GM12878 (cell line): Measurements from ENCODE around the gene TUBB1. TPM values are rescaled to one million over a fixed set of nuclear protein-coding genes. Genes with fewer than 3 reads are reported as not detected.

Source experiments
- BCLAF1 ChIP-seq: fragments of 450-650 bp; IDR thresholded peaks from 2 replicates; pipeline ENCODE4 v1.6.1; 2017; ENCODE audit warnings: antibody characterized with exemption, mild to moderate bottlenecking, moderate library complexity
- CBX3 ChIP-seq: fragments of 200-600 bp; sonication (generic); IDR thresholded peaks from 2 replicates; pipeline ENCODE4 v1.6.1; 2016; ENCODE audit warnings: low read depth, borderline replicate concordance
- DPF2 ChIP-seq: fragments of 450-650 bp; IDR thresholded peaks from 2 replicates; pipeline ENCODE4 v1.6.1; 2017; ENCODE audit warnings: mild to moderate bottlenecking
- EED ChIP-seq: sonication (generic); IDR thresholded peaks from 2 replicates; pipeline ENCODE4 v1.6.1; 2016; ENCODE audit warnings: antibody characterized with exemption, low read depth
- HDAC2 ChIP-seq: fragments of 200-600 bp; sonication (generic); IDR thresholded peaks from 2 replicates; pipeline ENCODE4 v1.6.1; 2017
- HDGF ChIP-seq: fragments of 450-650 bp; IDR thresholded peaks from 2 replicates; pipeline ENCODE4 v1.6.1; 2016; ENCODE audit warnings: antibody characterized with exemption
- IKZF1 ChIP-seq: fragments of 450-650 bp; conservative IDR thresholded peaks from 2 replicates; pipeline ENCODE4 v1.6.1; 2017; ENCODE audit warnings: antibody characterized with exemption, mild to moderate bottlenecking
- LARP7 ChIP-seq: fragments of 450-650 bp; IDR thresholded peaks from 2 replicates; pipeline ENCODE4 v1.6.1; 2017; ENCODE audit warnings: mild to moderate bottlenecking
- NR2F1 ChIP-seq: fragments of 450-650 bp; conservative IDR thresholded peaks from 2 replicates; pipeline ENCODE4 v1.6.1; 2017; ENCODE audit warnings: mild to moderate bottlenecking
- PAX8 ChIP-seq: fragments of 450-650 bp; IDR thresholded peaks from 2 replicates; pipeline ENCODE4 v1.6.1; 2017; ENCODE audit warnings: mild to moderate bottlenecking, moderate library complexity
- PKNOX1 ChIP-seq: fragments of 450-650 bp; IDR thresholded peaks from 2 replicates; pipeline ENCODE4 v1.6.1; 2016; ENCODE audit warnings: mild to moderate bottlenecking
- POLR2AphosphoS5 ChIP-seq: IDR thresholded peaks from 2 replicates; pipeline ENCODE4 v1.6.1; 2011; ENCODE audit warnings: mild to moderate bottlenecking, low read length, inconsistent platforms
- RAD51 ChIP-seq: fragments of 450-650 bp; IDR thresholded peaks from 2 replicates; pipeline ENCODE4 v1.6.1; 2016; ENCODE audit warnings: moderate library complexity, mild to moderate bottlenecking, inconsistent platforms
- RFX5 ChIP-seq: IDR thresholded peaks from 2 replicates; pipeline ENCODE4 v1.6.1; 2011; ENCODE audit warnings: low read depth, low read length, improper control_type of control experiment
- RUNX3 ChIP-seq: IDR thresholded peaks from 2 replicates; pipeline ENCODE4 v1.6.1; 2012; ENCODE audit warnings: low read length, inconsistent platforms
- SMAD5 ChIP-seq: IDR thresholded peaks from 2 replicates; pipeline ENCODE4 v1.6.1; 2016; ENCODE audit warnings: antibody characterized with exemption, low read depth
- SREBF1 ChIP-seq: IDR thresholded peaks from 2 replicates; pipeline ENCODE4 v1.6.1; 2012; ENCODE audit warnings: mild to moderate bottlenecking, low read length
- TAF1 ChIP-seq: IDR thresholded peaks from 2 replicates; pipeline ENCODE4 v1.6.1; 2011; ENCODE audit warnings: mild to moderate bottlenecking, low read depth, low read length, borderline replicate concordance
- TARDBP ChIP-seq: IDR thresholded peaks from 2 replicates; pipeline ENCODE4 v1.6.1; 2016; ENCODE audit warnings: borderline replicate concordance
- TBL1XR1 ChIP-seq: IDR thresholded peaks from 2 replicates; pipeline ENCODE4 v1.6.1; 2012; ENCODE audit warnings: low read depth, low read length, improper control_type of control experiment
- TCF3 ChIP-seq: IDR thresholded peaks from 2 replicates; pipeline ENCODE4 v1.6.1; 2012; ENCODE audit warnings: low read depth, mild to moderate bottlenecking, low read length, borderline replicate concordance; ENCODE audit not compliant: insufficient read depth
- WRNIP1 ChIP-seq: IDR thresholded peaks from 2 replicates; pipeline ENCODE4 v1.6.1; 2011; ENCODE audit warnings: low read depth, low read length, improper control_type of control experiment, borderline replicate concordance
- ZNF207 ChIP-seq: fragments of 450-650 bp; IDR thresholded peaks from 2 replicates; pipeline ENCODE4 v1.6.1; 2014; ENCODE audit warnings: antibody characterized with exemption, mild to moderate bottlenecking, borderline replicate concordance
- ZNF622 ChIP-seq: fragments of 450-650 bp; IDR thresholded peaks from 2 replicates; pipeline ENCODE4 v1.6.1; 2017; ENCODE audit warnings: mild to moderate bottlenecking, inconsistent platforms
- polyA plus RNA-seq, 11 experiments: library from polyadenylated mRNA; depleted of rRNA in 4 of 11; unstranded in 6 of 11; stranded (reverse) in 5 of 11; fragments of >200 nt; fragmentation: Nextera tagmentation in 4 of 11; fragmentation: Illumina TruSeq in 1 of 11; extraction: Ambion mirVana in 4 of 11; extraction: Trizol in 1 of 11; gene quantifications; 1 replicate in 1 of 11; 2 replicates in 10 of 11; pipeline versions ENCODE4 v1.2.1 to v1.2.3, GENCODE V29; 2011 to 2016; ENCODE audit warnings: inconsistent platforms in 2 of 11, missing spikeins in 2 of 11, low read depth in 1 of 11
- total RNA-seq, 4 experiments: library from RNA; depleted of rRNA in 3 of 4; stranded (reverse); fragments of >200 nt in 3 of 4; fragmentation: Illumina TruSeq in 1 of 4; extraction: Trizol in 1 of 4; gene quantifications; 2 replicates each; pipeline versions ENCODE4 v1.2.1 to v1.2.3, GENCODE V29; 2013 to 2021
- TF ChIP-seq, protein P1 (sequence below): fragments of 450-650 bp; IDR thresholded peaks from 2 replicates; pipeline ENCODE4 v1.6.1; 2016; ENCODE audit warnings: mild to moderate bottlenecking
- TF ChIP-seq, protein P2 (sequence below): IDR thresholded peaks from 2 replicates; pipeline ENCODE4 v1.6.1; 2011; ENCODE audit warnings: borderline replicate concordance, low read depth, mild to moderate bottlenecking, moderate library complexity, low read length; ENCODE audit not compliant: insufficient read depth, poor library complexity, severe bottlenecking

The TUBB1 gene
- total and polyA plus RNA-seq, 10 of the 15 experiments (the other 5 are each of a cell fraction or from before 2014, with no cell fraction given) = 0.02 to 0.20 (median 0.06) TPM; not detected in 3

DNA sequence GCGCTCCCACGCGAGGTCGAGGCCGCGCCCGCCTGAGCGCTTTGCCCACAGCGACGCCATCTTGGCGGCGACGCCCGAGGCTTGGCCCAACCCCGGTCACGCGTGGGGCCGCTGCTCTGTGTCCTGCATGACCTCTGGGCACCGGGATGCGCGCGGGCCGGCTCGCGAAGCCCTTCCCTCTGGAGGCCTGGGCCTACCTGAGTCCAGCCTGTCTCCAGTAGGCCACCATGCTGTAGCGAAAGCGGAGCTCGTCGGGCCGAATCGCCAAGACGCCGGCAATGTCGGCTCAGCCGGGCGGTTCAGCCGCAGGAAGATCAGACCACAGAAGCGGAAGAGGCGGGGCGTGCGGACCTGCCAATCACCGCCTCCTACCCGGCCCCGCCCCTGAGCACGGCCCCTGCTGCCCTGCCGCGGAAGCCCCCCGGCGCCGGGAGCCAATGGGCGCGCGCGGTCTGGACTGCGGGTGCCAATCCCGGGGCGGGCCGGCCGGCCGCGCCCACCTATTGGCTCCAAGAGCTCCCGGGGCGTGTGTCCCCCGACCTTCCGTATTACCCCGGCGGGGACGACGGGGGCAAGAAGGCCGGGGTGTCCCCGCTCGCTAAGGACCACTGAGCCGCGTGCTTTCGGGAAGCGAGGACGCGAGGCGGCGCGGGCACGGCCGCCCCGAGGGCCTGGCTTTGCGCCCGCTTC is 12.9 kb downstream of the TUBB1 start, which contains the start of gene ATP5F1E (continued):
- no peak for TF ChIP-seq BCLAF1
- TF ChIP-seq NR2F1 = peak; percentile 78
- no peak for TF ChIP-seq ZNF207
- no peak for TF ChIP-seq SREBF1
- TF ChIP-seq RFX5 = peak; percentile 50; the same call in 1 of the 2 replicates
- TF ChIP-seq IKZF1 = peak; percentile 80
- TF ChIP-seq CBX3 = no peak
- no peak for TF ChIP-seq HDGF
- no peak for TF ChIP-seq TARDBP
- TF ChIP-seq WRNIP1 = no peak
- TF ChIP-seq EED = peak; percentile 14
- no peak for TF ChIP-seq PAX8
- TF ChIP-seq PKNOX1 = peak; percentile 97
- TF ChIP-seq TCF3 = no peak
- TF ChIP-seq, protein P1, sequence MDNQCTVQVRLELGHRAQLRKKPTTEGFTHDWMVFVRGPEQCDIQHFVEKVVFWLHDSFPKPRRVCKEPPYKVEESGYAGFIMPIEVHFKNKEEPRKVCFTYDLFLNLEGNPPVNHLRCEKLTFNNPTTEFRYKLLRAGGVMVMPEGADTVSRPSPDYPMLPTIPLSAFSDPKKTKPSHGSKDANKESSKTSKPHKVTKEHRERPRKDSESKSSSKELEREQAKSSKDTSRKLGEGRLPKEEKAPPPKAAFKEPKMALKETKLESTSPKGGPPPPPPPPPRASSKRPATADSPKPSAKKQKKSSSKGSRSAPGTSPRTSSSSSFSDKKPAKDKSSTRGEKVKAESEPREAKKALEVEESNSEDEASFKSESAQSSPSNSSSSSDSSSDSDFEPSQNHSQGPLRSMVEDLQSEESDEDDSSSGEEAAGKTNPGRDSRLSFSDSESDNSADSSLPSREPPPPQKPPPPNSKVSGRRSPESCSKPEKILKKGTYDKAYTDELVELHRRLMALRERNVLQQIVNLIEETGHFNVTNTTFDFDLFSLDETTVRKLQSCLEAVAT = peak; percentile 65; the same call in 1 of the 2 replicates
- peak; percentile 94 for TF ChIP-seq POLR2AphosphoS5
- TF ChIP-seq TAF1 = peak; percentile 58; the same call in 1 of the 2 replicates
- 0 out of 2 replicates have a peak, but pooled peaks have one; percentile 73 for TF ChIP-seq HDAC2
- TF ChIP-seq SMAD5 = peak; percentile 89
- TF ChIP-seq RAD51 = no peak
- TF ChIP-seq LARP7 = peak; percentile 86
- TF ChIP-seq TBL1XR1 = peak; percentile 25; the same call in 1 of the 2 replicates
- TF ChIP-seq, protein P2, sequence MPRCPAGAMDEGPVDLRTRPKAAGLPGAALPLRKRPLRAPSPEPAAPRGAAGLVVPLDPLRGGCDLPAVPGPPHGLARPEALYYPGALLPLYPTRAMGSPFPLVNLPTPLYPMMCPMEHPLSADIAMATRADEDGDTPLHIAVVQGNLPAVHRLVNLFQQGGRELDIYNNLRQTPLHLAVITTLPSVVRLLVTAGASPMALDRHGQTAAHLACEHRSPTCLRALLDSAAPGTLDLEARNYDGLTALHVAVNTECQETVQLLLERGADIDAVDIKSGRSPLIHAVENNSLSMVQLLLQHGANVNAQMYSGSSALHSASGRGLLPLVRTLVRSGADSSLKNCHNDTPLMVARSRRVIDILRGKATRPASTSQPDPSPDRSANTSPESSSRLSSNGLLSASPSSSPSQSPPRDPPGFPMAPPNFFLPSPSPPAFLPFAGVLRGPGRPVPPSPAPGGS = peak; percentile 77
- TF ChIP-seq RUNX3 = peak; percentile 84
- no peak for TF ChIP-seq ZNF622
- TF ChIP-seq DPF2 = peak; percentile 96
